Caco-2 (cell line): ENCODE data around the gene ERMAP. TPM values are rescaled to one million over a fixed set of nuclear protein-coding genes. Genes with fewer than 3 reads are reported as not detected.

Experiments used
- BruUV-seq: library from RNA; stranded (reverse); fragments of 400-500 nt; replicated peaks from 2 replicates; lab custom pipeline; 2021; lab: Mats Ljungman, UMichigan
- CTCF ChIA-PET: fragments of 300-600 bp; sonication (Branson Sonifier 250); formaldehyde crosslinking; loops from one replicate; lab custom pipeline; 2022; ENCODE audit warnings: antibody characterized with exemption; lab: Charles Lee
- POLR2A ChIA-PET: fragments of 300-600 bp; sonication (Branson Sonifier 250); formaldehyde crosslinking; loops from one replicate; lab custom pipeline; 2022; ENCODE audit warnings: antibody characterized with exemption; lab: Charles Lee
- DNase-seq, 2 experiments: peaks; one replicate each; pipeline versions ENCODE4 v3.0.0 to v3.0.0-alpha.2; 2020 to 2022
- H3K27me3 ChIP-seq: replicated peaks from 2 replicates; pipeline ENCODE4 v1.6.0; 2011; ENCODE audit warnings: low read length; ENCODE audit not compliant: control insufficient read depth, insufficient read depth
- H3K36me3 ChIP-seq: 2 replicates; pipeline ENCODE4 v1.5.1; 2011; ENCODE audit warnings: low read length; ENCODE audit not compliant: control insufficient read depth, insufficient read depth
- H3K4me1 ChIP-seq: fragments of 250-450 bp; sonication (Bioruptor Pico); 2 replicates; pipeline ENCODE4 v1.5.1; 2020; ENCODE audit warnings: mild to moderate bottlenecking
- H3K4me3 ChIP-seq: 2 replicates; pipeline ENCODE4 v1.5.1; 2011; ENCODE audit warnings: low read depth, mild to moderate bottlenecking, control low read depth, low read length
- H3K9me3 ChIP-seq: fragments of 250-450 bp; sonication (Bioruptor Pico); 2 replicates; pipeline ENCODE4 v1.5.1; 2020; ENCODE audit warnings: mild to moderate bottlenecking, moderate library complexity
- H3K27ac Mint-ChIP-seq: one replicate; pipeline ENCODE4 v1.8.0; 2022; ENCODE audit warnings: mixed read lengths; ENCODE audit not compliant: unreplicated experiment
- H3K27me3 Mint-ChIP-seq: one replicate; pipeline ENCODE4 v1.8.0; 2022; ENCODE audit warnings: mixed read lengths; ENCODE audit not compliant: insufficient read depth, unreplicated experiment
- H3K36me3 Mint-ChIP-seq: one replicate; pipeline ENCODE4 v1.8.0; 2022; ENCODE audit warnings: mild to moderate bottlenecking, mixed read lengths; ENCODE audit not compliant: insufficient read depth, unreplicated experiment
- H3K4me1 Mint-ChIP-seq: one replicate; pipeline ENCODE4 v1.8.0; 2022; ENCODE audit warnings: low read depth, mixed read lengths; ENCODE audit not compliant: unreplicated experiment
- H3K4me3 Mint-ChIP-seq: one replicate; pipeline ENCODE4 v1.8.0; 2022; ENCODE audit warnings: mild to moderate bottlenecking, moderate library complexity, mixed read lengths; ENCODE audit not compliant: unreplicated experiment
- H3K9me3 Mint-ChIP-seq: one replicate; pipeline ENCODE4 v1.8.0; 2022; ENCODE audit warnings: mixed read lengths; ENCODE audit not compliant: unreplicated experiment
- intact Hi-C: fragments of 100-400 bp; cut with micrococcal nuclease; formaldehyde crosslinking; loops from one replicate; pipeline ENCODE4 v1.10.0; 2022; ENCODE audit not compliant: unreplicated experiment
- total RNA-seq: library from RNA; stranded (reverse); gene quantifications from 2 replicates; pipeline ENCODE4 v1.2.3, GENCODE V29; 2022
- TF ChIP-seq, protein P1 (sequence below), 2 experiments: fragments of 200-600 bp in 1 of 2; IDR thresholded peaks; 1 replicate in 1 of 2; 2 replicates in 1 of 2; pipeline versions ENCODE4 v1.5.1 to v1.8.0; 2011 to 2022; ENCODE audit warnings: antibody characterized with exemption in 1 of 2, control low read depth in 1 of 2, inconsistent platforms in 1 of 2, low read depth in 1 of 2, low read length in 1 of 2, mild to moderate bottlenecking in 1 of 2, moderate library complexity in 1 of 2; ENCODE audit not compliant: insufficient read depth in 1 of 2, severe bottlenecking in 1 of 2, unreplicated experiment in 1 of 2

ERMAP gene
- total RNA-seq, 1 experiment from 2014 or later: 4.8 TPM

DNA sequence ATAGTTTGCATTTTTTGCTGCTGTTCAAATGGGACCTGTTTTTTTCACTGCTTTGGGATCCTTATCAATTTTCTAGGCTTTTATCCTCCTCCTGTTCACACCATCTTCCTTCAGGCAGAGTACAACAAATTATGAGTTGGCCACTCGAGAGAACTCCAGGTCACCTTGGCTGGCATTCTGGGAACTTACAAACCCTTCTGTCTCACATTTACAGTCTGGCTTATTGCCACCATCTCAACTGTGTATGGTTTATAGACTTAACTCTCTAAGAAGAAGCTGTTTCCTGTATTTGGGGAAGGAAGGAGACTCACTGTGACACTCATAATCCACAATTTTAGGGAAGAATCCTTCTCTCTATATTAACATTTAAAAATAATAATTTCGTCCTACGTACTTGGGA is 24.1 kb downstream of the ERMAP start:
- TF ChIP-seq, protein P1, sequence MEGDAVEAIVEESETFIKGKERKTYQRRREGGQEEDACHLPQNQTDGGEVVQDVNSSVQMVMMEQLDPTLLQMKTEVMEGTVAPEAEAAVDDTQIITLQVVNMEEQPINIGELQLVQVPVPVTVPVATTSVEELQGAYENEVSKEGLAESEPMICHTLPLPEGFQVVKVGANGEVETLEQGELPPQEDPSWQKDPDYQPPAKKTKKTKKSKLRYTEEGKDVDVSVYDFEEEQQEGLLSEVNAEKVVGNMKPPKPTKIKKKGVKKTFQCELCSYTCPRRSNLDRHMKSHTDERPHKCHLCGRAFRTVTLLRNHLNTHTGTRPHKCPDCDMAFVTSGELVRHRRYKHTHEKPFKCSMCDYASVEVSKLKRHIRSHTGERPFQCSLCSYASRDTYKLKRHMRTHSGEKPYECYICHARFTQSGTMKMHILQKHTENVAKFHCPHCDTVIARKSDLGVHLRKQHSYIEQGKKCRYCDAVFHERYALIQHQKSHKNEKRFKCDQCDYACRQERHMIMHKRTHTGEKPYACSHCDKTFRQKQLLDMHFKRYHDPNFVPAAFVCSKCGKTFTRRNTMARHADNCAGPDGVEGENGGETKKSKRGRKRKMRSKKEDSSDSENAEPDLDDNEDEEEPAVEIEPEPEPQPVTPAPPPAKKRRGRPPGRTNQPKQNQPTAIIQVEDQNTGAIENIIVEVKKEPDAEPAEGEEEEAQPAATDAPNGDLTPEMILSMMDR (IDR thresholded peaks at IDR 0.05; ENCODE audit: insufficient read depth in 1 of 2, low read depth in 1 of 2, low read length in 1 of 2, severe bottlenecking in 1 of 2, unreplicated experiment in 1 of 2): no peak
- no peaks in the 10 kb centered on the region for H3K27me3 ChIP-seq
- ChIA-PET POLR2A (no interaction called here), CTCF (no interaction called here)
- Mint-ChIP-seq H3K9me3 (no peaks in the 10 kb centered on the region), H3K36me3 (no peaks in the 10 kb centered on the region), H3K4me3 (no peak overlapping the region), H3K4me1 (no peaks in the 10 kb centered on the region), H3K27ac (no peak overlapping the region), H3K27me3 (no peaks in the 10 kb centered on the region)
- BruUV-seq: no TSS peak
- DNase-seq: no peak
- no peak overlapping the region for H3K4me3 ChIP-seq
- no peaks in the 10 kb centered on the region for H3K36me3 ChIP-seq
- H3K4me1 ChIP-seq: no peaks in the 10 kb centered on the region
- intact Hi-C loops: no loop called here
- H3K9me3 ChIP-seq: no peaks in the 10 kb centered on the region

DNA sequence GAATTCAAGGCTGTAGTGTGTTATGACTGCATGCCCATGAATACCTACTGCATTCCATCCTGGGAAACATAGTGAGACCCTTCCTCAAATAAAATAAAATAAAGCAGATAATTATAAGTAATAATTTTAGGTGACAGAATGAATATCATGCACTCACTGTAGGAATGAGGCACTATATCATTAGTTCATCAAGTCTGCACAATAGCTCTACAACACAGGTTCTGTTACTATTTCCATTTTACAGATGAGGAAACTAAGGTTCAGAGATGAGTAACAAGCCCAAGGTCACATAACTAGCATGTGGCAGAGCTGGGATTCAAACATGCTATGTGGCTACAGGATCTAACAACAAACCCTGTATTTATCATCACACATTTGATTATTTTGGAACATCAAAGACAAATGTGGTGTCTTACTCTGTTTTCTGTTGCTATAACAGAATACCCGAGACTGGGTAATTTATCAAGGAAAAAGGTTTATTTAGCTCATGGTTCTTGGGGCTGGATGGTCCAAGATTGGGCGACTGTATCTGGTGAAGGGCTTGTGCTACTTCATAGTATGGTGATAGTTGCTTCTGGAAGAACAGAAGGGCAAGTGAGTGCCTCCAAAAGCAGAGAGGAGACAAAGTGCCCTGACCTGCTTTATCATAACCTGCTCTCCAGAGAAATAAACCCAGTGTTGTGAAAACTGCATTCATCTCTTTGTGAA is 24.7 kb downstream of the ERMAP start:
- CTCF ChIA-PET: no interaction called here
- Mint-ChIP-seq H3K9me3 (no peaks in the 10 kb centered on the region), H3K27ac (no peak overlapping the region), H3K4me1 (no peaks in the 10 kb centered on the region), H3K4me3 (no peak overlapping the region), H3K27me3 (no peaks in the 10 kb centered on the region), H3K36me3 (peaks cover 4% of the 10 kb centered on the region)
- H3K9me3 ChIP-seq: no peaks in the 10 kb centered on the region
- H3K27me3 ChIP-seq: no peaks in the 10 kb centered on the region
- intact Hi-C loops: no loop called here
- H3K4me1 ChIP-seq: no peaks in the 10 kb centered on the region
- no peak for DNase-seq
- POLR2A ChIA-PET: no interaction called here
- no TSS peak for BruUV-seq
- H3K4me3 ChIP-seq: no peak overlapping the region
- TF ChIP-seq, protein P1 (IDR thresholded peaks at IDR 0.05; ENCODE audit: insufficient read depth in 1 of 2, low read depth in 1 of 2, low read length in 1 of 2, severe bottlenecking in 1 of 2, unreplicated experiment in 1 of 2): no peak
- no peaks in the 10 kb centered on the region for H3K36me3 ChIP-seq

GRCh38 chr1:42844592-42845140 is 27.7 kb downstream of the ERMAP start:
- H3K27me3 ChIP-seq: no peaks in the 10 kb centered on the region
- Mint-ChIP-seq H3K4me3 (no peak overlapping the region), H3K9me3 (no peaks in the 10 kb centered on the region), H3K36me3 (peaks cover 13% of the 10 kb centered on the region), H3K4me1 (peaks cover 10% of the 10 kb centered on the region), H3K27me3 (no peaks in the 10 kb centered on the region), H3K27ac (no peak overlapping the region)
- H3K36me3 ChIP-seq: no peaks in the 10 kb centered on the region
- H3K4me3 ChIP-seq: no peak overlapping the region
- BruUV-seq: no TSS peak
- H3K9me3 ChIP-seq: no peaks in the 10 kb centered on the region
- intact Hi-C loops: no loop called here
- POLR2A ChIA-PET: no interaction called here
- TF ChIP-seq, protein P1 (IDR thresholded peaks at IDR 0.05; ENCODE audit: insufficient read depth in 1 of 2, low read depth in 1 of 2, low read length in 1 of 2, severe bottlenecking in 1 of 2, unreplicated experiment in 1 of 2): no peak
- DNase-seq: no peak
- no peaks in the 10 kb centered on the region; the same call in 1 of the 2 replicates for H3K4me1 ChIP-seq
- CTCF ChIA-PET: no interaction called here
